GM12892 (cell line): ENCODE measurements around the gene SDCCAG8.

Experiments used
- POLR2A ChIP-seq: IDR thresholded peaks from 2 replicates; pipeline ENCODE4 v1.6.1; 2011; ENCODE audit warnings: low read depth, low read length, control low read depth
- POLR2AphosphoS5 ChIP-seq: IDR thresholded peaks from 2 replicates; pipeline ENCODE4 v1.6.1; 2011; ENCODE audit warnings: low read depth, low read length, control low read depth

- TF ChIP-seq POLR2A (no peak), POLR2AphosphoS5 (no peak)
These were observed 180.0 kb downstream of the SDCCAG8 start for GRCh38 chr1:243435836-243436235.
